Central memory CD8-positive, alpha-beta T cell (primary cell): ENCODE results near the gene PLA2G12A.
A peak's percentile ranks its signal among the peaks of the same experiment; 100 is the strongest.

Source experiments
- ATAC-seq: fragments of 150-1000 bp; cut with Tn5 transposase; replicated peaks from 2 replicates; pipeline ENCODE4 v1.10.0; 2022; ENCODE audit warnings: mild to moderate bottlenecking, moderate FRiP score, moderate number of reproducible peaks; ENCODE audit not compliant: poor library complexity, severe bottlenecking; ENCODE audit errors: extremely low read depth
- DNase-seq, 2 donors: peaks; one replicate each; pipeline ENCODE4 v3.0.0; 2021; ENCODE audit warnings: low spot score in 2 of 2
- H3K27ac Mint-ChIP-seq: one replicate; pipeline ENCODE4 v1.8.0; 2022; ENCODE audit warnings: low read depth, mild to moderate bottlenecking, moderate library complexity, mixed read lengths
- H3K27me3 Mint-ChIP-seq: one replicate; pipeline ENCODE4 v1.8.0; 2022; ENCODE audit warnings: mixed read lengths
- H3K36me3 Mint-ChIP-seq: one replicate; pipeline ENCODE4 v1.8.0; 2022; ENCODE audit warnings: mild to moderate bottlenecking, moderate library complexity, mixed read lengths; ENCODE audit not compliant: insufficient read depth
- H3K4me1 Mint-ChIP-seq: one replicate; pipeline ENCODE4 v1.8.0; 2022; ENCODE audit warnings: mixed read lengths
- H3K4me3 Mint-ChIP-seq: one replicate; pipeline ENCODE4 v1.8.0; 2022; ENCODE audit warnings: mild to moderate bottlenecking, moderate library complexity, mixed read lengths
- H3K9me3 Mint-ChIP-seq: one replicate; pipeline ENCODE4 v1.8.0; 2022; ENCODE audit warnings: mixed read lengths

The PLA2G12A gene

DNA sequence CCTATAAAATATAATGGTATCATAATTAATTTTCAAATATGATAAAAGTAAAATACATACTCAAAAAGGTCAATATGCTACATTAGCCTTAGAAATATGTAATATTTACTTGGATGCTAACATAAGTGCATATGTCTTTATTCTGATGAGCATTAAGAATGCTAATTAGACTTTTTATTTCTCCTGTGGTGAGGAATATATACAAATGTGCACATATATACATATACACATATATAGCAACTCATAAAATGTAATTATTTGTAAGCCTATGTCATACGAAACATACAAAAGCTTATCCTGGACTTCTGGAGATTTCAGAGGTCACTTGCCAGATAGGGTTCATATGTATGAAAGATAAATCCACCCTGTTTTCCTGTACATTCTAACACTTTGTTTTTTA lies 11.1 kb downstream of the PLA2G12A start:
- H3K27ac Mint-ChIP-seq: no peak overlapping the region
- no peaks in the 10 kb centered on the region for H3K27me3 Mint-ChIP-seq
- DNase-seq (no peak), ATAC-seq (no peak)
- no peaks in the 10 kb centered on the region for H3K9me3 Mint-ChIP-seq
- peaks cover 6% of the 10 kb centered on the region for H3K4me1 Mint-ChIP-seq
- H3K36me3 Mint-ChIP-seq: peaks cover 10% of the 10 kb centered on the region
- H3K4me3 Mint-ChIP-seq: no peak overlapping the region

DNA sequence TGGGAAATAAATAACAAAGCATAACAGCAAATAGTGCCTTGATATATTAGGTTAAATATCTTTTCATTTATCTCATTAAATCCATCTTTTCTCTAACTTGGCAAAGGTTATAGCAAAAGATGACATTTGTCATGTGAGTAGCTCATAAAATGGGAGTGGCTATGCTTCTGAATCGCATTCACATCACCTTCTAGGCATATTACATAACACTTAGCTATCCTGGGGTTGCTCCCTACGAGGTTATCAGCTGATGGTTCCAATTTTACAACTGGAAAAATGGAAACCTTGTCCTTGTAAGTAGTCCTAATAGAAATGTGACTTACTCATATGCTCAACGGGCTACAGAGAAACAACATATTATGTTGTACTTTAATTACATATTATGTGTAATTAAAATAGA lies 16.4 kb downstream of the PLA2G12A start:
- no peaks in the 10 kb centered on the region for H3K9me3 Mint-ChIP-seq
- peaks cover 17% of the 10 kb centered on the region for H3K36me3 Mint-ChIP-seq
- ATAC-seq (no peak), DNase-seq (no peak)
- no peak overlapping the region for H3K27ac Mint-ChIP-seq
- no peaks in the 10 kb centered on the region for H3K4me1 Mint-ChIP-seq
- no peak overlapping the region for H3K4me3 Mint-ChIP-seq
- no peaks in the 10 kb centered on the region for H3K27me3 Mint-ChIP-seq

DNA sequence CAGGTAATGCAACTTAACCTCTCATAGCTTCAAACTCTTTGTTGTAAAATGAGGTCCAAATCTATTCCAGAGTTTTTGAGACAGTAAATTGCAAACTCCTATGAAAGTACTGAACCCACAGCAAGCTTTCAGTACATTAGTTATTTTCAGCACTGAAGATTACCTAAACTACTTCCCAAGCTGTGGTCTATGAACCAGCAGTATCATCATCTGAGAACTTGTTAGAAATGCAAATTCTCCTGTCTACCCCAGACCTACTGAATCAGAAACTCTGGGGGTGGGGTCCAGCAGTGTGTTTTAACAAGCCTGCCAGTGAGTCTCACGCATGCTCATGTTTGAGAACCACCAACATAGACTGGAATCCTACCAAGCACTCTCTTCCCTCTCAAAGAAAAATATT lies 20.9 kb downstream of the PLA2G12A start:
- Mint-ChIP-seq H3K4me1 (peaks cover 2% of the 10 kb centered on the region), H3K36me3 (peaks cover 12% of the 10 kb centered on the region)

DNA sequence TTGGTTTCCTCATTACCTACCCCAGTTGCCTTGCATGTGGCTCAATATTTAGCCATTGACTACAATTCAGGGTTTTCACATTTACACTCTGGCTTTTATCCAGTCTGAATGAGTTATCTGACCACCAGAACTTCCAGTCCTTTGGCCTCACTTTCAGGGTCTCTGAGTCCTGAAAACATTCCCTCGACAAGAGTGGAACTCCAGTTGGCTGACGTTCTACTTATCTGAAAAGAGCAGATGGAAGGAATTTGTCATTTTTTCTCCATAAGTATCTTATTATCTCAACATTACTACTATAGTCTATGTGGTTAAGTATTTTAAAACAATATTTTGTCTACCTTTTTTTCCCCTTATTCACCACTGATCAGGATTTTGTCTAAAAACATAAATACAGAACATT lies 21.4 kb downstream of the PLA2G12A start:
- ATAC-seq (no peak), DNase-seq (no peak)
- Mint-ChIP-seq H3K4me1 (peaks cover 8% of the 10 kb centered on the region), H3K27me3 (no peaks in the 10 kb centered on the region), H3K9me3 (no peaks in the 10 kb centered on the region), H3K36me3 (peaks cover 12% of the 10 kb centered on the region), H3K4me3 (no peak overlapping the region), H3K27ac (no peak overlapping the region)

More for the DNA sequence above, 20.9 kb downstream of the PLA2G12A start:
- H3K9me3 Mint-ChIP-seq: no peaks in the 10 kb centered on the region
- H3K4me3 Mint-ChIP-seq: no peak overlapping the region
- no peak for DNase-seq
- H3K27ac Mint-ChIP-seq: no peak overlapping the region
- H3K27me3 Mint-ChIP-seq: no peaks in the 10 kb centered on the region
- ATAC-seq: no peak

DNA sequence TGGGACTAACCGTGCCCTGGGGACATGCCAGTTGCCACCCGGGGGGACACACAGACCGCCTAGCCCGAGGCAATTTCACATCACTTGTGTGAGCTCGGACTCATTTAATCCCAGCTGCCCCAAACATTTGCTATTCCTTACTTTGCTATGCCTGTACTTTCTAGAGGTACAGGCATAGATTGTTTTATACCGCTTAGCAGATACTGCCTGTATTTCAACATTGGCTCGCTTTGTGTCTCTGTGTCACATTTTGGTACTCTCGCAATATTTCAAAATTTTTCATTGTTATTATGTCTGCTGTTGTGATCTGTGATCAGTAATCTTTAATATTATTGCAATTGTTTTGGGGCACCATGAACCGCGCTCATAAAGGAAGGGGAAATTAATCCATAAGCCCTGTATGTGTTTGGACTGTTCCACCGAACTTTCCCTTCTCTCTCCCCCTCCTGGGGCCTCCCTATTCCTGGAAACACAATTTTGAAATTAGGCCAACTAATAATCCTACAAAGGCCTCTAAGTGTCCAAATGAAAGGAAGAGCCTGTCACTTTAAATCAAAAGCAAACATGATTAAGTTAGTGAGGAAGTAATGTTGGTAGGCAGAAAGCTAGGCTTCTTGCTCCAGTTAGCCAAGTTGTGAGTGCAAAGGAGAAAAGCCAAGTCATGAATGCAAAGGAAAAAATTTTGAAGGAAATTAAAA lies 26.1 kb downstream of the PLA2G12A start:
- H3K9me3 Mint-ChIP-seq: no peaks in the 10 kb centered on the region
- ATAC-seq: no peak
- peak overlapping the region; percentile 90 for H3K4me3 Mint-ChIP-seq
- DNase-seq: no peak
- H3K27ac Mint-ChIP-seq: peak overlapping the region; percentile 94
- H3K27me3 Mint-ChIP-seq: no peaks in the 10 kb centered on the region
- H3K4me1 Mint-ChIP-seq: peaks cover 37% of the 10 kb centered on the region
- peaks cover 12% of the 10 kb centered on the region for H3K36me3 Mint-ChIP-seq

DNA sequence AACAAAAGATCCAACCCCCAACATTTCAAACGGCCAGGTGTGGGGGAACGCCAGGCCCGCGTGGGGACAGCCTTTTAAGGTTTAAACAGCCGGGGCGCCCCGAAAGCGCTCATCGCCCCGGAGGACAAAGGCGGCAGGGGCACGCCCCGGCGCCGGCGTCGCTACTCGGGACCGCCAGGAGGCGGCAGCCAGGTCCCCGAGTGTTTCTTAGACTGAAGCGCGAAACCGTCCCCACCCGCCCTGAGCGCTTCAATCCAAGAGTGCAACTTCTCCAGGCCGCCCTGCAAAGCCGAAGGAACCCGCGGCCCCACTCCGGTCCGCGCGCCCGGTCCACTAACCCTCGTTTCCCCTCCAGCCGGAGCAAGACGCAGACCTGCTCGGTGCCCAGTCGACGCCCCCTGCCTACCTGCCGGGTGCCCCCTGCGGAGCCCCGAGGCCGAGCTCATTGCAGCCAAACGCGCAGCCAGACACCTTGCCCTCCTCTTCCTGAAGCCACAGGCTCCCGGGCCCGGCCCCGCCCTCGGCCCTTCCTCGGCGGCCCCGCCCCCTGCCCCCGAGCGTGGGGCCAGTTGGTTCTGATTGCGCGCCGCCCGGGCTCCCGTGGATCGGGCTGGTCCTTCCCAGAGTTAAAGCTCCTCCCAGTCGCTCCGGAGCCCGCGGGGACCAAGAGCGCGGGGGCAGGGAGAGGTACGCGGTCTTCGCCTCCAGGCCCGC lies 26.8 kb downstream of the PLA2G12A start, which contains the start of gene CASP6:
Gene CASP6, minus strand, starts transcription at position 496 of the 714 bp plus-strand sequence. Its CDS starts 50 bp downstream, at position 446.
- Mint-ChIP-seq H3K36me3 (peaks cover 12% of the 10 kb centered on the region), H3K9me3 (no peaks in the 10 kb centered on the region), H3K4me3 (peak within 1 kb of the TSS; percentile 90), H3K4me1 (peaks cover 44% of the 10 kb centered on the region), H3K27ac (peak within 1 kb of the TSS; percentile 94), H3K27me3 (no peaks in the 10 kb centered on the region)
- ATAC-seq (peak; percentile 95), DNase-seq (peak; percentile 62 to 63)

DNA sequence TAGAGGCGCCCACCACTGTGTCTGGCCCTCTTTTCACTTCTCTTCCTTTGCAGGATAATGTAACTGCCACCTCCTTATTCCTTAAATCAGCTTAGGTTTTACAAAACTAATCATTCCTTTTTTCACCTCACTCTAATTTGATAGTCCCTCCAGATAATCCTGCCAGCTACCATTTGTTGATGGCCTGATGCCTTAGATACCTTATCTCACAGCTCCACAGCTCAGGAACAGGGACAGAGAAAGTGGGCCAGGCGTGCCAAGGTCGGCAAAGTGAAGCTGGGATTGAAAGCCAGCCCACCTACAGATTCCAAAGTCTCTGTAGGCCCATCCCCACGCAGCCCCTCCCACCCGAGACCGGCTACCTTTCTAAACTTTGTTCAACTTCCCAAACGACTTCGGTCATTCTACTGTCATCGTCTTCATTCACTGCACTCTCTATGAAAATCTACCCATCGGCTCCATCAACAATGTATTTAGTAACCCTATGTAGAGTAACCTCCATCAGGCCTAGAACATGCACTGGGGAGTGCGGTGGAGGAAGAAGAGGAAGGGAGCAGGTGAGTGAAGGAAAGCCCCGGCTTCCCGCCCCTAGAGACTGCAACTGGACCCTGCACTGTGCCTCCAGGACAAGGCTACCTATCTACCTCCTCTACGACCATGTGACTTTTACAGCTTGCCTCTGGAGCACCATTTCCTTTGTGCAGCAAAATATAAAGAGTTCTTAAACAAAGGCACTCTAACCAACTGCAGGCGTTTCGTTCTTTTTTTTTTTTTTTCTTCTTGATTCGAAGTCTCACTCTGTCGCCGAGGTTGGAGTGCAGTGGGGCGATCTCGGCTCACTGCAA lies 28.1 kb downstream of the PLA2G12A start:
- H3K36me3 Mint-ChIP-seq: peaks cover 16% of the 10 kb centered on the region
- ATAC-seq: no peak

DNA sequence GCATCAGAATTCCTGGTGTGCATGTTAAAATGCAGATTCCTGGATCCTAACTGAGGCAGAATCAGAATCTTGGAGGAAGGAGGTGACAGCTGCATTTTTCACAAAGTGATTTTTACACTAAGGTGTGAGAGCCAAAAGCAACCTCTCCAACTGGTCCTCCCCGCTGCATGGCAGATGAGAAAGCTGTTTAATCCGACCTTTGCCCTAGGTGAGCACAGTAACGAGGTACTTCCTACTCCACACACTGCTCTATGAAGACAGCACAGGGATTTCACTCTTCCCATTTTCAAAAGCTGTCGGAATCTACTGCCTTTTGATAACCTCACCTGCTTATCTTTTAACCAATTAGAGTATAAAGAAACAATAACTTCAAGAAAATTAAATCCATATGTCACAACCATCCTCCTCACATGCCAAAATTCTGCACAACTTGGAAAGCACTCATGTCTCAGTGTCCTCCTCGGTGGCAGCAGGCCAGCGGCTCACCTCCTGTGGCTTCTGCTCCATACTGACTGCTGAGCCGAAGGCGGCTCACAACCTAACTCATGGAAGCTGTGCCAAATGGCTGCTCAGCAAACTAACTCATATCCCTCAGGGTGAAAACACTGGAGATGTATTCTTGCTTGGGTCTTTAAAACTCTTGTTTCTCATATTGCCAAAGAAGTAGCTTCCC lies 30.2 kb downstream of the PLA2G12A start:
- peak overlapping the region; percentile 21 for H3K27ac Mint-ChIP-seq
- H3K36me3 Mint-ChIP-seq: peaks cover 20% of the 10 kb centered on the region
- DNase-seq: no peak
- no peaks in the 10 kb centered on the region for H3K27me3 Mint-ChIP-seq
- no peak overlapping the region for H3K4me3 Mint-ChIP-seq
- H3K4me1 Mint-ChIP-seq: peaks cover 49% of the 10 kb centered on the region
- no peak for ATAC-seq
- no peaks in the 10 kb centered on the region for H3K9me3 Mint-ChIP-seq

More for the DNA sequence above, 28.1 kb downstream of the PLA2G12A start:
- DNase-seq: no peak
- Mint-ChIP-seq H3K9me3 (no peaks in the 10 kb centered on the region), H3K27ac (peak overlapping the region; percentile 94), H3K4me3 (peak overlapping the region; percentile 90), H3K4me1 (peaks cover 49% of the 10 kb centered on the region), H3K27me3 (no peaks in the 10 kb centered on the region)

DNA sequence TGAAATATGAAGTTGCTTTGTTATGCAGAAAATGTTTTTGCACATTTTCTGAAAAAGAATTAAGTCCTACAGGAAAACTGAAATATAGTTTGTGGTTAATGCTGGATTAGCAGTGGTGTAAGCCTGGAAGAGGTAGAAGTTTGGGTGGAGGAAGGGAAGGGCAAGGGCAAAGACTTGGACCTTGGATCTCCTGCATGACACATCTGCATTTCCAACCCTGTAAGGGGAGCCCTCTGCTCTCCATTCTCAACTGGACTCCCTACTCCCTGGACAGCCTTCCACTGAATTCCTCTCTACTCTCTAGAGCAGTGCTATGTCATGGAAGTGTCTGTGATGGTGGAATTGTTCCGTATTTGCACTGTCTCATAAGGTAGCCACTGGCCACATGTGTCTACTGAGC lies 31.2 kb downstream of the PLA2G12A start:
- DNase-seq (no peak), ATAC-seq (no peak)
- Mint-ChIP-seq H3K27me3 (no peaks in the 10 kb centered on the region), H3K36me3 (peaks cover 24% of the 10 kb centered on the region), H3K27ac (no peak overlapping the region), H3K4me3 (no peak overlapping the region), H3K4me1 (peaks cover 43% of the 10 kb centered on the region), H3K9me3 (no peaks in the 10 kb centered on the region)

DNA sequence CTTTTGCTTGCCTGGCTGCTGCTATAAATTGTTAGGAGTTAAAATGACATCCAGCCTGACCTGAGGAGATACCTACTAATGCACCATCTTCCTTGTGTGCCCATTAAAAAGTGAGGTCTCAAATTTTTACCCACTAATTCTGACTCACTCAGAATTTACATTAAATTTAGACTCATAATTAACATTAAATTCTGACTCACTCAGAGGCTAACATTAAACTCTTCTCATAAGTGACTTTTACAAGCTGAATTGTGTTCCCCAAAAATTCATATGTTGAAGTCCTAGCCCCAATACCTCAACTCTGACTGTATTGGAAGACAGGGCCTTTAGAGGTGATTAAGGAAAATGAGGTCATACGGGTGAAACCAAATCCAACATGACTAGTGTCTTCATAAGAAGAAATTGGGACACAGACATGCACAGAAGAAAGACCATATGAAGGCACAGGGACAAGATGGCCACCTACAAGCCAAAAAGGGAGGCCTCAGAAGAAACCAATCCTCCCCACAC lies 38.4 kb downstream of the PLA2G12A start:
- H3K36me3 Mint-ChIP-seq: peaks cover 36% of the 10 kb centered on the region
- no peaks in the 10 kb centered on the region for H3K9me3 Mint-ChIP-seq

DNA sequence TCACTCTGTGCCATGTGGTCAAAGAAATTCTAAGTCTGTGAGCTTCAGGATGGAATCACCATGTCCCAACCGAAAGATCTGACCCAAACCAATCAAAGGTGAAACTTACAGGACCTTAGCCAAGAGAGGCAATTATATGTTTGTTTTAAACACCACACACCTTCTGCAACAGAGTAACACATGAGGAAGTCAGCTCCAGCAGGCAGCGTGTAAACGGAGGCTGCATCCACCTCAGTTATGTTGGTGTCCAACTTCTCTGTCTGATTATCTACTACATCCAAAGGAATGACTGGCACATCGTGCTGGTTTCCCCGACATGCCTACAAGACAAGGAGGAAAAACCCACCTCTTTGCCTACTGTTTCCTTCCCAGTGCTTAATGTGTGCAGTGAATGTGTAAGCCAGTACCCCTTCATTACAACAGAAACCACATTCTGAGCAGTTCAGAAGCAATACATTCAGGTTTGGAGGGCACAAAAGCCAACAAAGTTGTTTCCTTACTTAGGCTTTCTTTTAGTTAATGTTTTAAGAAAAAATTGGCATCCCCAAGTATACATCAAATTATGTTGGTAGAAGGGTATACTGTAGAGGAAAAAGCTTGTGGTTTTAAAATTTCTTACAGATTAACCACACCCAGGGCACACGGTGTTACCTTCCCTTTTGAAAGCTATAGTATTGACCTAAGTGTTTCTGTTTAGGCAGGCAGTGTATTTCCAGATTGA lies 39.0 kb downstream of the PLA2G12A start:
- ATAC-seq: peak; percentile 95

More for the DNA sequence above, 38.4 kb downstream of the PLA2G12A start:
- H3K27me3 Mint-ChIP-seq: no peaks in the 10 kb centered on the region
- H3K27ac Mint-ChIP-seq: peak overlapping the region; percentile 59
- DNase-seq: no peak
- peaks cover 31% of the 10 kb centered on the region for H3K4me1 Mint-ChIP-seq
- H3K4me3 Mint-ChIP-seq: peak overlapping the region; percentile 55
- ATAC-seq: peak; percentile 7

More for the DNA sequence above, 39.0 kb downstream of the PLA2G12A start:
- peaks cover 38% of the 10 kb centered on the region for H3K36me3 Mint-ChIP-seq
- peak overlapping the region; percentile 59 for H3K27ac Mint-ChIP-seq
- DNase-seq: no peak
- no peaks in the 10 kb centered on the region for H3K27me3 Mint-ChIP-seq
- H3K4me1 Mint-ChIP-seq: peaks cover 31% of the 10 kb centered on the region
- H3K4me3 Mint-ChIP-seq: peak overlapping the region; percentile 55
- no peaks in the 10 kb centered on the region for H3K9me3 Mint-ChIP-seq
